ENCODE results near the gene LHCGR.
"Not testable (repeated sequence)": the region's sequence is repeated elsewhere in the genome, so short reads cannot be mapped to it uniquely, and the experiment has no call there.

DNA sequence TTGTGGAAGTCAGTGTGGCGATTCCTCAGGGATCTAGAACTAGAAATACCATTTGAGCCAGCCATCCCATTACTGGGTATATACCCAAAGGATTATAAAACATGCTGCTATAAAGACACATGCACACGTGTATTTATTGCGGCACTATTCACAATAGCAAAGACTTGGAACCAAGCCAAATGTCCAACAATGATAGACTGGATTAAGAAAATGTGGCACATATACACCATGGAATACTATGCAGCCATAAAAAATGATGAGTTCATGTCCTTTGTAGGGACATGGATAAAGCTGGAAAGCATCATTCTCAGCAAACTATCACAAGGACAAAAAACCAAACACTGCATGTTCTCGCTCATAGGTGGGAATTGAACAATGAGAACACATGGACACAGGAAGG is 16.3 kb downstream of the LHCGR start:
- TF ChIP-seq, protein P1, sequence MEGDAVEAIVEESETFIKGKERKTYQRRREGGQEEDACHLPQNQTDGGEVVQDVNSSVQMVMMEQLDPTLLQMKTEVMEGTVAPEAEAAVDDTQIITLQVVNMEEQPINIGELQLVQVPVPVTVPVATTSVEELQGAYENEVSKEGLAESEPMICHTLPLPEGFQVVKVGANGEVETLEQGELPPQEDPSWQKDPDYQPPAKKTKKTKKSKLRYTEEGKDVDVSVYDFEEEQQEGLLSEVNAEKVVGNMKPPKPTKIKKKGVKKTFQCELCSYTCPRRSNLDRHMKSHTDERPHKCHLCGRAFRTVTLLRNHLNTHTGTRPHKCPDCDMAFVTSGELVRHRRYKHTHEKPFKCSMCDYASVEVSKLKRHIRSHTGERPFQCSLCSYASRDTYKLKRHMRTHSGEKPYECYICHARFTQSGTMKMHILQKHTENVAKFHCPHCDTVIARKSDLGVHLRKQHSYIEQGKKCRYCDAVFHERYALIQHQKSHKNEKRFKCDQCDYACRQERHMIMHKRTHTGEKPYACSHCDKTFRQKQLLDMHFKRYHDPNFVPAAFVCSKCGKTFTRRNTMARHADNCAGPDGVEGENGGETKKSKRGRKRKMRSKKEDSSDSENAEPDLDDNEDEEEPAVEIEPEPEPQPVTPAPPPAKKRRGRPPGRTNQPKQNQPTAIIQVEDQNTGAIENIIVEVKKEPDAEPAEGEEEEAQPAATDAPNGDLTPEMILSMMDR (IDR thresholded peaks at IDR 0.05; ENCODE audit: insufficient read depth, low read length, poor library complexity, severe bottlenecking) = not testable (repeated sequence)
- TF ChIP-seq EZH2phosphoT487 (conservative IDR thresholded peaks at IDR 0.05; ENCODE audit: low read length) = not testable (repeated sequence)
